ENCODE results near the gene SPSB3.

DNA sequence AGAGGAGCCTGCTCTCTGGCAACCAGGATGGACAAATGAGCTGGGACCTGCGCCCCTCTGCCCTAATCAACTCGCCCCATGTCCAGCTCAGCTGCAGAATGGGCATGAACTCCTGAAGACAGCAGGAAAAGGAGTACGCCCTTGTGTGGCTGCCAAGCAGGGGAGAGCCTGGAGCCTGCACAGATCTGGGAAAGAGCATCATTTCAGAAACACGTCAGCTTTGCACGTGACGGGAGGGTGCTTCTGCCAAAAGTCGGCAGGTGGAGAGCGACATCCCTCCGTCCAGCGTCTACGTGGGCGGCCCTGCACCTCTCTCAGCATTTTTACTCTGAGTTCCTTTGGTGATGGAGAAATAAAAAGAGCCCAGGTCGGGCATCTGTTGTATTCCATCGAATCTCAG is 29.5 kb downstream of the SPSB3 start:
- TF ChIP-seq, protein P1, sequence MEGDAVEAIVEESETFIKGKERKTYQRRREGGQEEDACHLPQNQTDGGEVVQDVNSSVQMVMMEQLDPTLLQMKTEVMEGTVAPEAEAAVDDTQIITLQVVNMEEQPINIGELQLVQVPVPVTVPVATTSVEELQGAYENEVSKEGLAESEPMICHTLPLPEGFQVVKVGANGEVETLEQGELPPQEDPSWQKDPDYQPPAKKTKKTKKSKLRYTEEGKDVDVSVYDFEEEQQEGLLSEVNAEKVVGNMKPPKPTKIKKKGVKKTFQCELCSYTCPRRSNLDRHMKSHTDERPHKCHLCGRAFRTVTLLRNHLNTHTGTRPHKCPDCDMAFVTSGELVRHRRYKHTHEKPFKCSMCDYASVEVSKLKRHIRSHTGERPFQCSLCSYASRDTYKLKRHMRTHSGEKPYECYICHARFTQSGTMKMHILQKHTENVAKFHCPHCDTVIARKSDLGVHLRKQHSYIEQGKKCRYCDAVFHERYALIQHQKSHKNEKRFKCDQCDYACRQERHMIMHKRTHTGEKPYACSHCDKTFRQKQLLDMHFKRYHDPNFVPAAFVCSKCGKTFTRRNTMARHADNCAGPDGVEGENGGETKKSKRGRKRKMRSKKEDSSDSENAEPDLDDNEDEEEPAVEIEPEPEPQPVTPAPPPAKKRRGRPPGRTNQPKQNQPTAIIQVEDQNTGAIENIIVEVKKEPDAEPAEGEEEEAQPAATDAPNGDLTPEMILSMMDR (IDR thresholded peaks at IDR 0.05): no peak
- TF ChIP-seq POLR2A (IDR thresholded peaks at IDR 0.05): no peak
